ENCODE data around the gene TRIM67. TPM values are rescaled to one million over a fixed set of nuclear protein-coding genes. Genes with fewer than 3 reads are reported as not detected.

Gene TRIM67
- total RNA-seq, 5 donors from 2014 or later (not counting 1 experiment from before 2014, with no cell fraction given), result not detected

- Mint-ChIP-seq H3K36me3 (peaks cover 79% of the 10 kb centered on the region), H3K4me3 (no peak overlapping the region)
- no CpG with 5 or more reads among the region's 4 CpGs for WGBS (ENCODE audit: insufficient coverage)
These were observed 98.5 kb downstream of the TRIM67 start for GRCh38 chr1:231260351-231260750.

GRCh38 chr1:231264642-231265041, 102.8 kb downstream of the TRIM67 start:
- ATAC-seq (replicated peaks in 1 of 4), result no peak
- H3K36me3 Mint-ChIP-seq, result peaks cover 72% of the 10 kb centered on the region

More at GRCh38 chr1:231260351-231260750, 98.5 kb downstream of the TRIM67 start:
- POLR2A ChIA-PET, result interaction anchor here in 1 of 2 donors (0.6 to 0.7 kb wide), 2 partner anchors 31 to 248 kb away, joined by 3 read pairs; no protein-coding TSS in a partner anchor
- Mint-ChIP-seq H3K27ac (no peak overlapping the region), H3K9me3 (peaks cover 0 to 8% (median 0%) of the 10 kb centered on the region in 3 donors), H3K4me1 (no peaks in the 10 kb centered on the region), H3K27me3 (no peaks in the 10 kb centered on the region)
- H3K4me1 ChIP-seq (ENCODE audit: control insufficient read depth in 1 of 2, extremely low read depth in 1 of 2, insufficient read depth in 2 of 2, low read length in 2 of 2), result no peaks in the 10 kb centered on the region
- no peak for ATAC-seq (replicated peaks in 1 of 4)
- H3K4me3 ChIP-seq (ENCODE audit: control insufficient read depth in 1 of 2, extremely low read depth in 1 of 2, low read length in 1 of 2), result no peak overlapping the region
- DNase-seq, result no peak
- H3K27me3 ChIP-seq (replicated peaks in 1 of 2; ENCODE audit: control insufficient read depth in 2 of 2, extremely low read depth in 1 of 2, insufficient read depth in 2 of 2, low read length in 1 of 2), result no peaks in the 10 kb centered on the region
- no peaks in the 10 kb centered on the region for H3K9me3 ChIP-seq
- no peak overlapping the region for H3K27ac ChIP-seq (ENCODE audit: low read length)
- peaks cover 10 to 79% of the 10 kb centered on the region in 2 donors for H3K36me3 ChIP-seq (ENCODE audit: control insufficient read depth in 2 of 2, extremely low read depth in 1 of 2, insufficient read depth in 1 of 2, low read length in 1 of 2)
- CTCF ChIA-PET, result interaction anchor here in 1 of 2 donors (0.8 kb wide), 1 partner anchor 9 kb away, joined by 3 read pairs; no protein-coding TSS in a partner anchor

DNA sequence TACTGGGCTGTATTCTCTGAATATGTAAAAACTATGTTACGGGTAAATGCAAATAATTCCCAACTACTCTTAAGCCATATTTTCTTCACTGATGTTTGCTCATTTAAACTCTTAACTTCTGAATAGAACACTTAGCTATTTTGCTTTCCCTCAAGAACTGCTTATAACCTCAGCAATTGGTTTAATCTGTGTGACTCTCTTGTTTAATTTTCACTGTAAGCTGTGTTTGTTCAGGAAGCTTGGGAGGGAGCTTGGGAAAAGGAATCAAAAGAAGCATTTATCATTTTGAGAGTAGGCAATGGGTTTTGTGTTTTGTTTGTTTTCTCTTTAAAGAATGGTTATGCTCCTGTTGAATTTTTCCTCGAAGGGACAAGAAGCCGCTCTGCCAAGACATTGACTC, 103.5 kb downstream of the TRIM67 start:
- CTCF ChIA-PET, result no interaction called here
- Histone ChIP-seq H3K27ac (ENCODE audit: low read length) (no peak overlapping the region), H3K36me3 (ENCODE audit: control insufficient read depth in 2 of 2, extremely low read depth in 1 of 2, insufficient read depth in 1 of 2, low read length in 1 of 2) (peaks cover 0 to 79% of the 10 kb centered on the region in 2 donors), H3K4me3 (ENCODE audit: control insufficient read depth in 1 of 2, extremely low read depth in 1 of 2, low read length in 1 of 2) (no peak overlapping the region), H3K27me3 (replicated peaks in 1 of 2; ENCODE audit: control insufficient read depth in 2 of 2, extremely low read depth in 1 of 2, insufficient read depth in 2 of 2, low read length in 1 of 2) (no peaks in the 10 kb centered on the region), H3K9me3 (no peaks in the 10 kb centered on the region), H3K4me1 (ENCODE audit: control insufficient read depth in 1 of 2, extremely low read depth in 1 of 2, insufficient read depth in 2 of 2, low read length in 2 of 2) (no peaks in the 10 kb centered on the region)
- Mint-ChIP-seq H3K4me1 (no peaks in the 10 kb centered on the region), H3K4me3 (no peak overlapping the region), H3K9me3 (no peaks in the 10 kb centered on the region), H3K27ac (no peak overlapping the region), H3K36me3 (peaks cover 70% of the 10 kb centered on the region), H3K27me3 (no peaks in the 10 kb centered on the region)
- ATAC-seq (replicated peaks in 1 of 4), result no peak
- no CpG with 5 or more reads among the region's 3 CpGs for WGBS (ENCODE audit: insufficient coverage)
- POLR2A ChIA-PET, result no interaction called here
- no peak for DNase-seq

More at GRCh38 chr1:231264642-231265041, 102.8 kb downstream of the TRIM67 start:
- H3K27me3 ChIP-seq (replicated peaks in 1 of 2; ENCODE audit: control insufficient read depth in 2 of 2, extremely low read depth in 1 of 2, insufficient read depth in 2 of 2, low read length in 1 of 2), result no peaks in the 10 kb centered on the region
- Mint-ChIP-seq H3K4me3 (no peak overlapping the region), H3K9me3 (no peaks in the 10 kb centered on the region), H3K4me1 (no peaks in the 10 kb centered on the region), H3K27ac (no peak overlapping the region), H3K27me3 (no peaks in the 10 kb centered on the region)
- H3K4me3 ChIP-seq (ENCODE audit: control insufficient read depth in 1 of 2, extremely low read depth in 1 of 2, low read length in 1 of 2), result no peak overlapping the region
- no peaks in the 10 kb centered on the region for H3K9me3 ChIP-seq
- POLR2A ChIA-PET, result no interaction called here
- no peak for DNase-seq
- WGBS (ENCODE audit: insufficient coverage), result 100% methylated on average over 1 of the region's 1 CpG
- no peak overlapping the region for H3K27ac ChIP-seq (ENCODE audit: low read length)
- peaks cover 0 to 79% of the 10 kb centered on the region in 2 donors for H3K36me3 ChIP-seq (ENCODE audit: control insufficient read depth in 2 of 2, extremely low read depth in 1 of 2, insufficient read depth in 1 of 2, low read length in 1 of 2)
- CTCF ChIA-PET, result no interaction called here
- no peaks in the 10 kb centered on the region for H3K4me1 ChIP-seq (ENCODE audit: control insufficient read depth in 1 of 2, extremely low read depth in 1 of 2, insufficient read depth in 2 of 2, low read length in 2 of 2)

GRCh38 chr1:231266811-231267322, 105.0 kb downstream of the TRIM67 start:
- Histone ChIP-seq H3K27me3 (replicated peaks in 1 of 2; ENCODE audit: control insufficient read depth in 2 of 2, extremely low read depth in 1 of 2, insufficient read depth in 2 of 2, low read length in 1 of 2) (no peaks in the 10 kb centered on the region), H3K27ac (ENCODE audit: low read length) (no peak overlapping the region), H3K4me3 (ENCODE audit: control insufficient read depth in 1 of 2, extremely low read depth in 1 of 2, low read length in 1 of 2) (no peak overlapping the region), H3K4me1 (ENCODE audit: control insufficient read depth in 1 of 2, extremely low read depth in 1 of 2, insufficient read depth in 2 of 2, low read length in 2 of 2) (no peaks in the 10 kb centered on the region), H3K9me3 (no peaks in the 10 kb centered on the region), H3K36me3 (ENCODE audit: control insufficient read depth in 2 of 2, extremely low read depth in 1 of 2, insufficient read depth in 1 of 2, low read length in 1 of 2) (peaks cover 3 to 78% of the 10 kb centered on the region in 2 donors)
- DNase-seq, result no peak
- peaks cover 0 to 2% (median 0%) of the 10 kb centered on the region in 3 donors for H3K4me1 Mint-ChIP-seq
- H3K36me3 Mint-ChIP-seq, result peaks cover 70% of the 10 kb centered on the region
- H3K27me3 Mint-ChIP-seq, result no peaks in the 10 kb centered on the region
- no peak overlapping the region for H3K4me3 Mint-ChIP-seq
- H3K27ac Mint-ChIP-seq, result no peak overlapping the region
- CTCF ChIA-PET, result no interaction called here
- no peaks in the 10 kb centered on the region for H3K9me3 Mint-ChIP-seq
- POLR2A ChIA-PET, result no interaction called here
- 33% methylated on average over 1 of the region's 1 CpG for WGBS (ENCODE audit: insufficient coverage)
- ATAC-seq (replicated peaks in 1 of 4), result no peak

Other genes with a start within 250 kb of the TRIM67 start
- 10 to 100 TPM; 39.7 to 44.9 (median 42.2) TPM for gene TTC13, start 183.2 kb upstream of the TRIM67 start, total RNA-seq
- gene ARV1, start 183.0 kb upstream of the TRIM67 start, total RNA-seq, result 10 to 100 TPM in 3 of 5 donors, 1 to 10 TPM in 2; 6.7 to 13.2 (median 10.0) TPM
- 1 to 10 TPM; 3.0 to 9.5 (median 7.6) TPM for gene FAM89A, start 121.8 kb upstream of the TRIM67 start, total RNA-seq
- 10 to 100 TPM; 23.7 to 36.9 (median 35.5) TPM for gene GNPAT, start 79.2 kb downstream of the TRIM67 start, total RNA-seq
- 10 to 100 TPM; 27.3 to 34.9 (median 30.6) TPM for gene EXOC8, start 175.8 kb downstream of the TRIM67 start, total RNA-seq
- gene SPRTN, start 176.2 kb downstream of the TRIM67 start, total RNA-seq, result 10 to 100 TPM; 12.6 to 28.9 (median 18.2) TPM